Stimulated activated naive CD8-positive, alpha-beta T cell treated with anti-CD3 and anti-CD28 coated beads, Interleukin-15, Interleukin-2, amounts not matched to agents 100 U/mL and 50 U/mL, for 24 hours (primary cell): ENCODE data around the gene P2RY8.
"Not testable (repeated sequence)": the region's sequence is repeated elsewhere in the genome, so short reads cannot be mapped to it uniquely, and the experiment has no call there.

Experiments
- ATAC-seq: fragments of 150-1000 bp; cut with Tn5 transposase; one replicate; pipeline ENCODE4 v1.10.0; 2021
- DNase-seq: peaks from one replicate; pipeline ENCODE4 v3.0.0; 2021

The P2RY8 gene

GRCh38 chrX:1464041-1464970, 72.7 kb downstream of the P2RY8 start:
- ATAC-seq (peak; percentile 8), DNase-seq (peak; percentile 55)

GRCh38 chrX:1463581-1463980, 73.4 kb downstream of the P2RY8 start:
- ATAC-seq, result no peak
- DNase-seq, result no peak

- DNase-seq (peak; percentile 63), ATAC-seq (peak; percentile 89)
These were observed 74.3 kb downstream of the P2RY8 start for GRCh38 chrX:1462596-1463251.

- ATAC-seq, result no peak
- no peak for DNase-seq
These were observed 74.9 kb downstream of the P2RY8 start for GRCh38 chrX:1462110-1462509.

- no peak for DNase-seq
- ATAC-seq, result no peak
These were observed 81.1 kb downstream of the P2RY8 start for GRCh38 chrX:1455948-1456280.

- DNase-seq, result peak; percentile 95
- ATAC-seq, result peak; percentile 53
These were observed 82.8 kb downstream of the P2RY8 start for GRCh38 chrX:1453951-1454785.

- ATAC-seq (peak; percentile 3), DNase-seq (no peak)
These were observed 83.6 kb downstream of the P2RY8 start for GRCh38 chrX:1453395-1453783.

GRCh38 chrX:1452516-1453394, 84.2 kb downstream of the P2RY8 start, which contains the start of gene ASMTL:
Gene ASMTL (minus strand): TSS chrX:1452909. CDS start chrX:1452840, 69 bp downstream.
- peak; percentile 100 for DNase-seq

GRCh38 chrX:1451661-1452515, 85.1 kb downstream of the P2RY8 start:
- DNase-seq (no peak), ATAC-seq (no peak)

More at GRCh38 chrX:1452516-1453394, 84.2 kb downstream of the P2RY8 start, which contains the start of gene ASMTL:
- peak; percentile 88 for ATAC-seq

GRCh38 chrX:1451251-1451660, 85.7 kb downstream of the P2RY8 start:
- DNase-seq (no peak), ATAC-seq (no peak)

GRCh38 chrX:1450361-1451161, 86.4 kb downstream of the P2RY8 start:
- DNase-seq (no peak), ATAC-seq (no peak)

- ATAC-seq (no peak), DNase-seq (no peak)
These were observed 87.2 kb downstream of the P2RY8 start for GRCh38 chrX:1449823-1450149.

GRCh38 chrX:1449036-1449822, 87.8 kb downstream of the P2RY8 start:
- no peak for ATAC-seq
- DNase-seq, result peak; percentile 2

GRCh38 chrX:1448573-1449001, 88.4 kb downstream of the P2RY8 start:
- peak; percentile 2 for DNase-seq
- ATAC-seq, result not testable (repeated sequence)

GRCh38 chrX:1447969-1448572, 88.9 kb downstream of the P2RY8 start:
- ATAC-seq, result not testable (repeated sequence)
- peak; percentile 2 for DNase-seq

GRCh38 chrX:1446984-1447968, 89.7 kb downstream of the P2RY8 start:
- not testable (repeated sequence) for ATAC-seq
- peak; percentile 5 for DNase-seq
